GM18517 (cell line): Measurements from ENCODE around the gene SCAF1.

Experiments used
- ATAC-seq: cut with Tn5 transposase; IDR thresholded peaks from one replicate; pipeline ENCODE4 v1.9.1; 2021; ENCODE audit warnings: mild to moderate bottlenecking, moderate library complexity; ENCODE audit not compliant: unreplicated experiment

SCAF1 gene

DNA sequence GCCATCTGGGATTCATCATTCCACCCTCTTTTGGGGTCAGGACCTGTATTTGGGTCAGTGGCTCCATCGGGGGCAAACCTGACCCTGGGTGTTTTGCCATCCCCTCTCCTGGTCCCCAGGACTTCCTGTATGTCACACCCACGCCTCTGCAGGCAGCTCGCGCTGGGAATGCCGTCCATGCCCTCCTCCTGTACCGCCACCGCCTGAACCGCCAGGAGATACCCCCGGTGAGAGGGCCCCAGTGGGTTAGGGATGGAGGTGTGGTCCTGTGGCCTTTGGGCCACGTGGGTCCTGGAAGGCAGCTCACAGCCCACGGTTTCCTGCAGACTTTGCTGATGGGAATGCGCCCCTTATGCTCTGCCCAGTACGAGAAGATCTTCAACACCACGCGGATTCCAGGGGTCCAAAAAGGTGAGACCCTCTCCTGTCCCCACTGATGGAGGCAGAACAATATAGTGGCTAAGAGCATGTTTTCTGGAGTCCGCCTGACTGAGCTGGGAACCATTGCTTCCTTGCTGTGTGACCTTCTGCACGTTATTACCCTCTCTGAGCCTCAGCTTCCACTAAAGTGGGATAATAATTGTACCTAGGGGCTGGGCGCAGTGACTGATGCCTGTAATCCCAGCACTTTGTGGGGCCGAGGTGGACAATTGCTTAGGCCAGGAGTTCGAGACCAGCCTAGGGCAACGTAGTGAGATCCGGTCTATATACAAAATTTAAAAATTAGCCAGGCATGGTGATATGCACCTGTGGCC lies 63.1 kb downstream of the SCAF1 start:
- no peak for ATAC-seq

DNA sequence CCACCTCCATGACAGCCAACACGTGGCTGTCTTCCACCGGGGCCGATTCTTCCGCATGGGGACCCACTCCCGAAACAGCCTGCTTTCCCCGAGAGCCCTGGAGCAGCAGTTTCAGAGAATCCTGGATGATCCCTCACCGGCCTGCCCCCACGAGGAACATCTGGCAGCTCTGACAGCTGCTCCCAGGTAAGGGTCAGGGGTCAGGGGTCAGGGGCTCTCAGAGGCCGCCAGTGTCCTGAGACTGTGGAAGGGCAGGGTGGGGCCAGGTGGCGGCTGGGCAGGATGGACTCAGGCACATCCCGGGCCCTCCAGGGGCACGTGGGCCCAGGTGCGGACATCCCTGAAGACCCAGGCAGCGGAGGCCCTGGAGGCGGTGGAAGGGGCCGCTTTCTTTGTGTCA lies 63.9 kb downstream of the SCAF1 start:
- no peak for ATAC-seq
